AG10803 (cell line): ENCODE data around the gene ZNRF2.
"Not testable (repeated sequence)": the region's sequence is repeated elsewhere in the genome, so short reads cannot be mapped to it uniquely, and the experiment has no call there.

Experiments
- DNase-seq: peaks from one replicate; pipeline ENCODE4 v3.0.0; 2010; ENCODE audit warnings: low read depth
- H3K4me3 ChIP-seq: 2 replicates; pipeline ENCODE4 v1.5.1; 2011; ENCODE audit warnings: mild to moderate bottlenecking, low read length, control low read depth
- TF ChIP-seq, protein P1 (sequence below): conservative IDR thresholded peaks from 2 replicates; pipeline ENCODE4 v1.5.1; 2011; ENCODE audit warnings: mild to moderate bottlenecking, low read length, control low read depth, inconsistent platforms

The ZNRF2 gene

GRCh38 chr7:30292416-30293038, 8.1 kb downstream of the ZNRF2 start:
- not testable (repeated sequence) for H3K4me3 ChIP-seq, DNase-seq

DNA sequence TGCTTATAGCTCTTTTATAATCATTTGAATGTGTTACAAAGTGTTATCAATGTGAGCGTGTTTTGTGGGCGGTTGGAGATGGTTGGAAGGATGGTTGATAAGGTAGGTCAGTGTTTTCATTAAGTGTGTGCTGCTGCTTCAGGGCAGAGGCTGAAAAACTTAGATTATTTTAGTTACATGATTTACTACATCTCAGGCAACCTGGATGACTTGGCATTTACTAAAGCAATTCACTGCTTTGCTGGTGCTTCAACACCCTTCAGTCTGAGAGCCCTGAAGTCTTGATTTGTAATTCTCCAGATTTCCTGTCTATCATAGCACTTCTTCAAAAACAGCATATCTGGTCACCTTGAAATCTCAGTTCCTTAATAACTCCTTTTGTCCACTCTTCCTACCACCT, 11.9 kb downstream of the ZNRF2 start:
- not testable (repeated sequence) for H3K4me3 ChIP-seq, DNase-seq

DNA sequence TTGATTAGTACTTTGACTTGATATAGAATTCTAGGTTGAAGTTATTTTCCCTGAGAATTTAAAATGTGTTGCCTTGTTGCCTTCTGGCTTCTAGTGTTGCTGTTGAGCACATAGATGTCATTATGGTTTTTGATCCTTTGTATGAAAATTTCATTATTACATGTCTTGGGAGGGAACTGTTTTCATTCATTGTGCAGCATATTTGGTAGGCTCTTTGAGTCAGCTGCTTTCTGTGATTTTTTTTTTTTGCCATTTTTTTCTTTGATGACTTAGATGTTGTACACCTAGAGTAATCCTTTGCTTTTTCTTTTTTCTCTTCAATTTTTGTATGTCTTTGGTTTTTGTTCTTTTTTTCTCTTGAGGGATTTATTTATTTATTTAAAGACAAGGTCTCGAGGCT, 13.1 kb downstream of the ZNRF2 start:
- not testable (repeated sequence) for DNase-seq, H3K4me3 ChIP-seq

DNA sequence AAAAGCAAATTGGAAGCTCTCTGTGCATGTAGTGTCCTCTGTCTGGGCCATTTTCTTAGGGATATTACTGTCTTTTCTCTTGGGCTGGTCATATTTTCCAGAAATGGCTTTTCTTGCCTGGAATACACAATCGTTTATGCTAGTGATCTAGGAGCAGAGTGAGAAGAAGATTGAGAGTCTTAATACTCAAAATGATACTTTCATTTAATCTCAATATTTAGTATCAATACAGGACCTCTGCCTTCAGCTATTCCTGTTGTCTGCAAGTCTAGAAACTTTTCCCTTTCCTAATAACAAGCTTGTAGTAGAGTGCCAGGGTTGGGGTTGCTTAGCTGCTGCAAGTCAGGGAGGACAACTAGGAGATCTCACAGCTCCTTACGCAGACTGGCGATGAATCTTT, 14.0 kb downstream of the ZNRF2 start:
- not testable (repeated sequence) for H3K4me3 ChIP-seq, DNase-seq

DNA sequence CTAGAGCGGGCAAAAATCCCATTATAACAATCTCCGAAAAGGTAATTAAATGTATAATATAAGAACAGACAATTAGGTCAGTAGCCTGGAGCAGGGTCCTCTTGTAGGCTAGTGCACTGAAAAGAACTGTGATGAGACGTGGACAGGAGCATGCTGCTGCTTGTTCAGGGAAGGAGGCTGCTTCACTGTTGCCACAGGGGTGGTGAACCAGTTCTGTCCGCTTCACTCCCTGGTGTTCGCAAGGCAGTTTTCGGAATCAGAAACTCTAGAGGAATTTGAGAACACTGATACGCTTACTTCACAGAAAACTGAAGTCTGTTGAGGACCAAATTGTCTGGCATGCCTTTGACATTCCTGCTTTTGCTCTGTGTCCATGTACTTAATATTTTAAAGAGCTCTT, 17.4 kb downstream of the ZNRF2 start:
- TF ChIP-seq, protein P1, sequence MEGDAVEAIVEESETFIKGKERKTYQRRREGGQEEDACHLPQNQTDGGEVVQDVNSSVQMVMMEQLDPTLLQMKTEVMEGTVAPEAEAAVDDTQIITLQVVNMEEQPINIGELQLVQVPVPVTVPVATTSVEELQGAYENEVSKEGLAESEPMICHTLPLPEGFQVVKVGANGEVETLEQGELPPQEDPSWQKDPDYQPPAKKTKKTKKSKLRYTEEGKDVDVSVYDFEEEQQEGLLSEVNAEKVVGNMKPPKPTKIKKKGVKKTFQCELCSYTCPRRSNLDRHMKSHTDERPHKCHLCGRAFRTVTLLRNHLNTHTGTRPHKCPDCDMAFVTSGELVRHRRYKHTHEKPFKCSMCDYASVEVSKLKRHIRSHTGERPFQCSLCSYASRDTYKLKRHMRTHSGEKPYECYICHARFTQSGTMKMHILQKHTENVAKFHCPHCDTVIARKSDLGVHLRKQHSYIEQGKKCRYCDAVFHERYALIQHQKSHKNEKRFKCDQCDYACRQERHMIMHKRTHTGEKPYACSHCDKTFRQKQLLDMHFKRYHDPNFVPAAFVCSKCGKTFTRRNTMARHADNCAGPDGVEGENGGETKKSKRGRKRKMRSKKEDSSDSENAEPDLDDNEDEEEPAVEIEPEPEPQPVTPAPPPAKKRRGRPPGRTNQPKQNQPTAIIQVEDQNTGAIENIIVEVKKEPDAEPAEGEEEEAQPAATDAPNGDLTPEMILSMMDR, result no peak
- DNase-seq, result no peak
- H3K4me3 ChIP-seq, result no peak overlapping the region

DNA sequence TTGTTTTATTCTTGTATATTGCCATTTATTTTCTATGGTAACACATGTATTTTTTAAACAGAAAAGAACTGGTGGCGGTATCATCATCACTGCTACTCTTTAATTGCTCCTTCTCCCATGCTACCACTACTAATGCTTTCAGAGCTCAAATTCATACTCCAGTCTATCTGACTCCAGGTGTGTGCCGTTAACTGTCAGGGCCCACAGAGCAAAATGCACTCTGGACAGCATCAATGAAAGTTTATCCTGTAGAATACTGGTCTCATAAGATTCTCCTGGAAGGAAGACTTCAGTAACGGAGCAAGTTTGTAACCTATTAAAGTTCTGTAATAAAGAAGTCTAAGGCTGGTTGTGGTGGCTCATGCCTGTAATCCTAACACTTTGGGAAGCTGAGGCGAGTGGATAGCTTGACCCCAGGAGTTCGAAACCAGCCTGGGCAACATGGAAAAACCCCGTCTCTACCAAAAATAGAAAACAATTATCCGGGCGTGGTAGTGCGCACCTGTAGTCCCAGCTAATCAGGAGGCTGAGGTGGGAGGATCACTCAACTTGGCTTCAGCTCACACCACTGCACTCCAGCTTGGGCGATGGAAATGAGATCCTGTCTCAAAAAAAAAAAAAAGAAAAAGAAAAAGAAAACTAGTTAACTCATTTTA, 18.4 kb downstream of the ZNRF2 start:
- no peak overlapping the region for H3K4me3 ChIP-seq
- TF ChIP-seq, protein P1, result no peak
- no peak for DNase-seq

DNA sequence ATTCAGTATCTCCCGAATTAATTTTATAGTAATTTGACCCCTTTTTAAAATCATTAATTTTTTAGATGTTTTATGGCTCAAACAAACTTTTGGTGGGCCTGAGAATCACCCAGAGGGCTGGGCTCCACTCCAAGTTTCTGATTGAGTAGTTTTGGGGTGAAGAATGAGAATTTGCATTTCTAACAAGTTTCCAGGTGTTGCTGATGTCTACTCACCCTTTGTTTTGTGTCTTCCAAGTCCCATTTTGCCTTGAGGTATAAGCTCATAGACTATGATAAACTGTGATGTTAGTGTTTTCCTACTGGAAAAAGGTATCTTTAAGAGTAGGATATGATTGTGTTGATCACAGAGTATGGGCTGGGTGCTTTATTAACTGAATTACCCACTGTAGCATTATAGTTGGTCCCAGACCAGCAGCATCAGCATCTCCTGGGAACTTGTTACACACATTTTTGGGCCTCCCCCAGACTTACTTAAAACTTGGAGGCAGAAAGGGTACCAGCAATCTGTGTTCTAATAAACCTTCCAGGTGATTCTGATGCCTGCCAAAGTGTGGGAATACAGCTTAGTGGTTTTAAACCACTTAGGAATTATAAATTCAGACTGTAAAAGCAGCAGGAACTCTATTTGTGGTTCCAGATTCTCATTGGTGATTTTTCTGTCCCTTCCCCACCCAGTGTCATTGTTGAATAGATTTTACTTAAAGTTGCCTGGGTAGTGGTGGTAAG, 19.1 kb downstream of the ZNRF2 start:
- no peak for DNase-seq

GRCh38 chr7:30304177-30304884, 19.9 kb downstream of the ZNRF2 start:
- TF ChIP-seq, protein P1, result no peak
- DNase-seq, result no peak
- H3K4me3 ChIP-seq, result no peak overlapping the region

More for the DNA sequence above, 19.1 kb downstream of the ZNRF2 start:
- H3K4me3 ChIP-seq, result no peak overlapping the region
- TF ChIP-seq, protein P1, result no peak

GRCh38 chr7:30306976-30307375, 22.6 kb downstream of the ZNRF2 start:
- TF ChIP-seq, protein P1, result no peak
- no peak for DNase-seq
- no peak overlapping the region for H3K4me3 ChIP-seq
